Thyroid gland (tissue), 4 donors: ENCODE results near the gene NCKAP1. TPM values are rescaled to one million over a fixed set of nuclear protein-coding genes. Genes with fewer than 3 reads are reported as not detected.

Experiments
- DNase-seq, 2 donors: peaks; one replicate each; pipeline ENCODE4 v3.0.0-alpha.2; 2019
- H3K27ac ChIP-seq, 3 donors: fragments of 200-600 bp; sonication (generic); 1 replicate in 2 of 3; 2 replicates in 1 of 3; pipeline ENCODE4 v1.5.1; 2016 to 2019; ENCODE audit warnings: mild to moderate bottlenecking in 1 of 3, moderate library complexity in 1 of 3
- H3K27me3 ChIP-seq: fragments of 200-600 bp; sonication (generic); one replicate; pipeline ENCODE4 v1.5.1; 2019
- H3K36me3 ChIP-seq, 2 donors: fragments of 200-600 bp; sonication (generic); one replicate each; pipeline ENCODE4 v1.5.1; 2016 to 2019
- H3K4me1 ChIP-seq, 2 donors: fragments of 200-600 bp; sonication (generic); one replicate each; pipeline ENCODE4 v1.5.1; 2017 to 2019
- H3K4me3 ChIP-seq, 3 donors: fragments of 200-600 bp; sonication (generic); replicated peaks in 1 of 3; 1 replicate in 2 of 3; 2 replicates in 1 of 3; pipeline ENCODE4 v1.5.1; 2016; ENCODE audit warnings: mild to moderate bottlenecking in 1 of 3
- H3K9me3 ChIP-seq: fragments of 200-600 bp; sonication (generic); one replicate; pipeline ENCODE4 v1.5.1; 2017
- POLR2A ChIP-seq, 2 donors: fragments of 450-650 bp; IDR thresholded peaks; one replicate each; pipeline ENCODE4 v1.6.1; 2017; ENCODE audit warnings: antibody characterized with exemption in 2 of 2, mild to moderate bottlenecking in 2 of 2, moderate library complexity in 1 of 2
- WGBS, 2 donors: methylation state at CpG; one replicate each; pipeline ENCODE4 v1.1.5; 2017; 5-methylcytosine and 5-hydroxymethylcytosine counted together
- intact Hi-C: fragments of 100-400 bp; cut with DNase I; formaldehyde crosslinking; loops from one replicate; pipeline ENCODE4 v1.15.1; 2023
- total RNA-seq, 4 donors: library from RNA; depleted of rRNA; stranded (reverse); fragments of >200 nt; gene quantifications; one replicate each; pipeline ENCODE4 v1.2.3, GENCODE V29; 2016
- TF ChIP-seq, protein P1 (sequence below), 6 experiments: fragments of 200-600 bp in 3 of 6; fragments of 450-650 bp in 3 of 6; sonication (generic) in 3 of 6; IDR thresholded peaks; one replicate each; pipeline ENCODE4 v1.5.1; 2016 to 2019; ENCODE audit warnings: antibody characterized with exemption in 6 of 6, mild to moderate bottlenecking in 2 of 6, inconsistent platforms in 1 of 6, moderate library complexity in 1 of 6

NCKAP1 gene
- total RNA-seq, 4 donors from 2014 or later = 139 to 214 (median 172) TPM

GRCh38 chr2:182941121-182941722, 97.0 kb downstream of the NCKAP1 start:
- Histone ChIP-seq H3K4me3 (no peak overlapping the region), H3K9me3 (no peaks in the 10 kb centered on the region), H3K36me3 (no peaks in the 10 kb centered on the region), H3K4me1 (peaks cover 0 to 4% of the 10 kb centered on the region in 2 donors), H3K27ac (no peak overlapping the region), H3K27me3 (no peaks in the 10 kb centered on the region)
- no peak for TF ChIP-seq POLR2A (IDR thresholded peaks at IDR 0.05)
- TF ChIP-seq, protein P1, sequence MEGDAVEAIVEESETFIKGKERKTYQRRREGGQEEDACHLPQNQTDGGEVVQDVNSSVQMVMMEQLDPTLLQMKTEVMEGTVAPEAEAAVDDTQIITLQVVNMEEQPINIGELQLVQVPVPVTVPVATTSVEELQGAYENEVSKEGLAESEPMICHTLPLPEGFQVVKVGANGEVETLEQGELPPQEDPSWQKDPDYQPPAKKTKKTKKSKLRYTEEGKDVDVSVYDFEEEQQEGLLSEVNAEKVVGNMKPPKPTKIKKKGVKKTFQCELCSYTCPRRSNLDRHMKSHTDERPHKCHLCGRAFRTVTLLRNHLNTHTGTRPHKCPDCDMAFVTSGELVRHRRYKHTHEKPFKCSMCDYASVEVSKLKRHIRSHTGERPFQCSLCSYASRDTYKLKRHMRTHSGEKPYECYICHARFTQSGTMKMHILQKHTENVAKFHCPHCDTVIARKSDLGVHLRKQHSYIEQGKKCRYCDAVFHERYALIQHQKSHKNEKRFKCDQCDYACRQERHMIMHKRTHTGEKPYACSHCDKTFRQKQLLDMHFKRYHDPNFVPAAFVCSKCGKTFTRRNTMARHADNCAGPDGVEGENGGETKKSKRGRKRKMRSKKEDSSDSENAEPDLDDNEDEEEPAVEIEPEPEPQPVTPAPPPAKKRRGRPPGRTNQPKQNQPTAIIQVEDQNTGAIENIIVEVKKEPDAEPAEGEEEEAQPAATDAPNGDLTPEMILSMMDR (IDR thresholded peaks at IDR 0.05) = no peak
- intact Hi-C loops = no loop called here
- DNase-seq = no peak
- WGBS, 2 donors = 89 to 93% methylated on average over 2 of the region's 2 CpGs

DNA sequence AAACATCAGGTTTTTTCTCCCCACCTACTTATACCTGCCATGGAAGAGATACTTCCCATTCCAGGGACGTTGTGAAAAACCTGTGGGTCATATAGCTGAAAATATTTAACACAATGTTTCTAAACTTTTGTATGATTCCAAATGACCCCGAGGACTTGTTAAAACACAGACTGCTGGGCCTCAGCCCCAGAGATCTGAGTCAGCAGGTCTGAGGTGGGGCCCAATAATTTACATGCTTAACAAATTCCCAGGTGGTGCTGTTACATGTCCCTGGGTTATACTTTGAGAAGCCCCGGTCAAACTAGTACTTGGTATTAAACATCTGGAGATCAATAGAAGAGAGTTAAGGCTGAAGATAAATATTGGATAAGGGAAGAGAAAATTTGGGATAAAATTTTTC, 100.4 kb downstream of the NCKAP1 start:
- WGBS, 2 donors = 91% methylated on average over 3 of the region's 3 CpGs
- Histone ChIP-seq H3K4me3 (no peak overlapping the region), H3K4me1 (peaks cover 0 to 4% of the 10 kb centered on the region in 2 donors), H3K36me3 (peaks cover 3 to 7% of the 10 kb centered on the region in 2 donors), H3K27me3 (no peaks in the 10 kb centered on the region), H3K27ac (no peak overlapping the region), H3K9me3 (no peaks in the 10 kb centered on the region)
- DNase-seq = no peak
- TF ChIP-seq, protein P1 (IDR thresholded peaks at IDR 0.05) = no peak
- no peak for TF ChIP-seq POLR2A (IDR thresholded peaks at IDR 0.05)
- intact Hi-C loops = no loop called here

GRCh38 chr2:182933629-182934028, 104.6 kb downstream of the NCKAP1 start:
- 96 to 99% methylated on average over 3 of the region's 3 CpGs for WGBS, 2 donors
- no peaks in the 10 kb centered on the region for H3K9me3 ChIP-seq
- no peaks in the 10 kb centered on the region for H3K27me3 ChIP-seq
- H3K27ac ChIP-seq = no peak overlapping the region
- DNase-seq = no peak
- no peak overlapping the region for H3K4me3 ChIP-seq
- intact Hi-C loops = no loop called here
- TF ChIP-seq, protein P1 (IDR thresholded peaks at IDR 0.05) = no peak
- TF ChIP-seq POLR2A (IDR thresholded peaks at IDR 0.05) = no peak
- no peaks in the 10 kb centered on the region for H3K4me1 ChIP-seq
- H3K36me3 ChIP-seq = peaks cover 3 to 7% of the 10 kb centered on the region in 2 donors

DNA sequence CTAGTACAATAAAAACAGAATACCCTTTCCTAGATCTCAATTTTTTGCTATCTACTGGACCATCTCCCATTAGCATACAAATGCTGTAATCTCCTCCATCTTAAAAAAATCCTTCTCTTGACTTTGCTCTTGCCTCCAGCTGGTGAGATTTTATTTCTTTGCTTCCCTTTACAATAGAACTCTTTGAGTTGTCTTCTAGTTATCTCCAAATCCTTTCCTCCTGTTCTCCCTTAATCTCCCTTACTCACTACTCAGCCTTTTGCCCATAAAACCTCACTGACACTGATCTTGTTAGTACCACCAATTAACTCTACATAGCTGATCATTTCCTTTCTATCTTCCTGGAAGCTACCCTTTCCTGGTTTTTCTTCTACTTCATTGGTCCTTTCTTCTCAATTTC, 108.3 kb downstream of the NCKAP1 start:
- intact Hi-C loops = no loop called here
- no peak overlapping the region for H3K27ac ChIP-seq
- H3K27me3 ChIP-seq = no peaks in the 10 kb centered on the region
- H3K4me3 ChIP-seq = no peak overlapping the region
- DNase-seq = no peak
- H3K36me3 ChIP-seq = peaks cover 18 to 19% of the 10 kb centered on the region in 2 donors
- TF ChIP-seq, protein P1 (IDR thresholded peaks at IDR 0.05) = no peak
- no peak for TF ChIP-seq POLR2A (IDR thresholded peaks at IDR 0.05)
- no peaks in the 10 kb centered on the region for H3K9me3 ChIP-seq
- H3K4me1 ChIP-seq = no peaks in the 10 kb centered on the region

DNA sequence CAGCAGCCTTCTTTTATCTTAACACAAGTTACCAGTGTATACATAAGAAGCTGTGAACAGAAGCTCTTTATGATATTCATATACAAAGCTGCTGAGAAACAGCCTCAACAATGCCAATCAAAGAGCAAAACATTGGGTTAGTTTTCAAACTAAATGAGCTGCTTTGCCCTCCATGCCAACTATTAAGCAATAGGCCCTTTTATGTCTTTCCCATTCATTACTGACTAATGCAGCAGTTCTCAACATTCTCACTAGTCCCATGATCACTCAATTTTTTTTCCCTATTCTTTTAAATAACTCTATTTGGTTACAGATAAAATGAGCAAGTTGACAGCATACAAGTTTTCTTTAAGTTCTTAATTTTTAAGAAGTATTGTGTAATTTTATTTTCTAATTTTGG, 114.0 kb downstream of the NCKAP1 start:
- intact Hi-C loops = no loop called here
- Histone ChIP-seq H3K9me3 (no peaks in the 10 kb centered on the region), H3K4me1 (no peaks in the 10 kb centered on the region), H3K36me3 (peaks cover 18 to 23% of the 10 kb centered on the region in 2 donors), H3K4me3 (no peak overlapping the region), H3K27me3 (no peaks in the 10 kb centered on the region), H3K27ac (no peak overlapping the region)
- no peak for TF ChIP-seq POLR2A (IDR thresholded peaks at IDR 0.05)
- DNase-seq = no peak

- Histone ChIP-seq H3K27ac (no peak overlapping the region), H3K9me3 (no peaks in the 10 kb centered on the region), H3K36me3 (peaks cover 9 to 12% of the 10 kb centered on the region in 2 donors), H3K4me1 (no peaks in the 10 kb centered on the region), H3K27me3 (no peaks in the 10 kb centered on the region), H3K4me3 (no peak overlapping the region)
- TF ChIP-seq, protein P1 (IDR thresholded peaks at IDR 0.05) = no peak
- TF ChIP-seq POLR2A (IDR thresholded peaks at IDR 0.05) = no peak
- no peak for DNase-seq
- intact Hi-C loops = no loop called here
Observed at GRCh38 chr2:182921234-182921633, 117.0 kb downstream of the NCKAP1 start.
